Right lobe of liver (tissue), 6 donors: Measurements from ENCODE around the gene CHST13. TPM values are rescaled to one million over a fixed set of nuclear protein-coding genes. Genes with fewer than 3 reads are reported as not detected.

Source experiments
- ATAC-seq, 4 donors: fragments of 200-7000 bp; cut with Tn5 transposase; one replicate each; pipeline ENCODE4 v1.9.1; 2020; ENCODE audit warnings: mild to moderate bottlenecking in 4 of 4, moderate library complexity in 4 of 4
- DNase-seq, 3 donors: peaks; one replicate each; pipeline ENCODE4 v3.0.0-alpha.2; 2020
- H3K27ac ChIP-seq, 3 donors: fragments of 200-600 bp; one replicate each; pipeline ENCODE4 v1.8.0; 2022
- H3K27me3 ChIP-seq, 2 donors: fragments of 200-600 bp; one replicate each; pipeline ENCODE4 v1.8.0; 2022
- H3K36me3 ChIP-seq, 4 donors: fragments of 200-600 bp; sonication (generic) in 1 of 4; one replicate each; pipeline versions ENCODE4 v1.5.1 to v1.8.0; 2017 to 2022; ENCODE audit warnings: control low read depth in 1 of 4
- H3K4me1 ChIP-seq, 4 donors: fragments of 200-600 bp; sonication (generic) in 1 of 4; one replicate each; pipeline versions ENCODE4 v1.5.1 to v1.8.0; 2017 to 2022; ENCODE audit warnings: control low read depth in 1 of 4
- H3K4me3 ChIP-seq, 3 donors: fragments of 200-600 bp; one replicate each; pipeline ENCODE4 v1.8.0; 2022
- H3K9me3 ChIP-seq, 4 donors: fragments of 200-600 bp; sonication (generic) in 1 of 4; one replicate each; pipeline versions ENCODE4 v1.5.1 to v1.8.0; 2017 to 2022; ENCODE audit warnings: control low read depth in 1 of 4
- CTCF ChIP-seq, 4 donors: fragments of 200-600 bp in 3 of 4; fragments of 450-650 bp in 1 of 4; IDR thresholded peaks; one replicate each; pipeline versions ENCODE4 v1.5.1 to v1.8.0; 2016 to 2022; ENCODE audit warnings: antibody characterized with exemption in 4 of 4, mild to moderate bottlenecking in 2 of 4
- POLR2A ChIP-seq: fragments of 450-650 bp; IDR thresholded peaks from one replicate; pipeline ENCODE4 v1.6.1; 2017; ENCODE audit warnings: antibody characterized with exemption, mild to moderate bottlenecking
- WGBS: methylation state at CpG from one replicate; pipeline ENCODE4 v1.1.6; 2018; ENCODE audit warnings: low coverage, low lambda C conversion rate; ENCODE audit not compliant: insufficient coverage; ENCODE audit errors: missing lambda C conversion rate; 5-methylcytosine and 5-hydroxymethylcytosine counted together
- intact Hi-C, 2 donors: fragments of 100-400 bp; cut with DNase I; formaldehyde crosslinking; loops; one replicate each; pipeline versions ENCODE4 v1.11.2 to v1.14.1; 2022
- total RNA-seq, 6 experiments: library from RNA; depleted of rRNA in 2 of 6; stranded (reverse); fragments of >200 nt in 2 of 6; fragmentation: NEBNext Ultra II Directional in 3 of 6; extraction: Animal tissue kit (Norgen Biotek cat#: 25700) in 3 of 6; gene quantifications; one replicate each; pipeline versions ENCODE4 v1.1.0 to v1.2.4, GENCODE V29; 2016 to 2023
- donor health status: DM: no; HTN: yes; CAD: no.
- donor health status: DM: no; HTN: no; CAD: no.
- donor health status: DM: no; HTN: no; CAD: no.
- donor health status: DM: no; HTN: yes; CAD: no.
- donor health status: DM: no; HTN: yes; CAD: no.

The CHST13 gene
- total RNA-seq, 6 experiments from 2014 or later = 23.5 to 48.9 (median 28.2) TPM

GRCh38 chr3:126493739-126494138 lies 30.2 kb upstream of the CHST13 start:
- Histone ChIP-seq H3K4me1 (peaks cover 0 to 7% (median 0%) of the 10 kb centered on the region in 4 donors), H3K27ac (no peak overlapping the region), H3K9me3 (no peaks in the 10 kb centered on the region), H3K36me3 (peaks cover 0 to 16% (median 0%) of the 10 kb centered on the region in 4 donors), H3K4me3 (no peak overlapping the region), H3K27me3 (no peaks in the 10 kb centered on the region)
- ATAC-seq (no peak), DNase-seq (peak in 2 of 3 donors; percentile 15 to 37)
- intact Hi-C loops = no loop called here
- no peak for TF ChIP-seq CTCF (IDR thresholded peaks at IDR 0.05)
- TF ChIP-seq POLR2A = no peak
- WGBS = 80% methylated on average over 9 of the region's 9 CpGs

- DNase-seq = peak in 2 of 3 donors; percentile 8 to 31
Measured at GRCh38 chr3:126494204-126494969, 29.6 kb upstream of the CHST13 start.

GRCh38 chr3:126494970-126495230 lies 29.1 kb upstream of the CHST13 start:
- ATAC-seq = no peak
- WGBS = 81% methylated on average over 3 of the region's 6 CpGs

More at GRCh38 chr3:126494204-126494969, 29.6 kb upstream of the CHST13 start:
- WGBS = 62% methylated on average over 7 of the region's 12 CpGs
- no peak for ATAC-seq
- Histone ChIP-seq H3K27me3 (no peaks in the 10 kb centered on the region), H3K9me3 (no peaks in the 10 kb centered on the region), H3K36me3 (peaks cover 0 to 15% (median 0%) of the 10 kb centered on the region in 4 donors), H3K27ac (no peak overlapping the region), H3K4me1 (peaks cover 0 to 7% (median 0%) of the 10 kb centered on the region in 4 donors), H3K4me3 (no peak overlapping the region)
- no peak for TF ChIP-seq CTCF (IDR thresholded peaks at IDR 0.05)
- no peak for TF ChIP-seq POLR2A
- intact Hi-C loops = no loop called here

GRCh38 chr3:126495786-126496185 lies 28.2 kb upstream of the CHST13 start:
- Histone ChIP-seq H3K36me3 (peaks cover 0 to 11% (median 0%) of the 10 kb centered on the region in 4 donors), H3K27ac (no peak overlapping the region), H3K4me1 (peaks cover 0 to 7% (median 0%) of the 10 kb centered on the region in 4 donors), H3K9me3 (no peaks in the 10 kb centered on the region), H3K27me3 (no peaks in the 10 kb centered on the region), H3K4me3 (no peak overlapping the region)
- 95% methylated on average over 7 of the region's 8 CpGs for WGBS
- no peak for ATAC-seq
- TF ChIP-seq CTCF (IDR thresholded peaks at IDR 0.05) = no peak
- no peak for TF ChIP-seq POLR2A
- intact Hi-C loops = no loop called here
- DNase-seq = peak in 2 of 3 donors; percentile 9 to 46

More at GRCh38 chr3:126494970-126495230, 29.1 kb upstream of the CHST13 start:
- Histone ChIP-seq H3K27ac (no peak overlapping the region), H3K9me3 (no peaks in the 10 kb centered on the region), H3K27me3 (no peaks in the 10 kb centered on the region), H3K4me1 (peaks cover 0 to 7% (median 0%) of the 10 kb centered on the region in 4 donors), H3K36me3 (peaks cover 0 to 13% (median 0%) of the 10 kb centered on the region in 4 donors), H3K4me3 (no peak overlapping the region)
- DNase-seq = peak in 2 of 3 donors; percentile 3 to 36
- TF ChIP-seq POLR2A (no peak), CTCF (IDR thresholded peaks at IDR 0.05) (no peak)
- intact Hi-C loops = no loop called here
